ENCODE measurements around the gene DTNA. TPM values are rescaled to one million over a fixed set of nuclear protein-coding genes. Genes with fewer than 3 reads are reported as not detected.

The DTNA gene
- polyA plus RNA-seq, 1 donor, result 22.7 TPM

DNA sequence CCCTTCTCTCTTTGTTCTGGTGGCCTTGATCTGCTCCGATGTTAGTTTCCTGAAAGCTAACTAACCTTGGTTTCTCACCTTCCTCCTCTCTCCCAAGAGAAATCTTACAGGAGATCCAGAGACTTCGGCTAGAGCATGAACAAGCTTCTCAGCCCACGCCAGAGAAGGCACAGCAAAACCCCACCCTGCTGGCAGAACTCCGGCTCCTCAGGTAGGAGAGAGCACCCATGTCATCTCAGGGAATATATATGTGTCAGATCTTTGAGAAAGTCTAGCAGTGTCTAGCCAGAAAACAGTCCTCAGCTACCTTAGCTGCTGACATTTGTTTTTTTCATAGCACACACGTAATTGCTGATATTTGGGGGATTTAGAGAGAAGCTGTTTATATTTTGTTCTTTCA, 148.1 kb downstream of the DTNA start:
- DNase-seq, result no peak

DNA sequence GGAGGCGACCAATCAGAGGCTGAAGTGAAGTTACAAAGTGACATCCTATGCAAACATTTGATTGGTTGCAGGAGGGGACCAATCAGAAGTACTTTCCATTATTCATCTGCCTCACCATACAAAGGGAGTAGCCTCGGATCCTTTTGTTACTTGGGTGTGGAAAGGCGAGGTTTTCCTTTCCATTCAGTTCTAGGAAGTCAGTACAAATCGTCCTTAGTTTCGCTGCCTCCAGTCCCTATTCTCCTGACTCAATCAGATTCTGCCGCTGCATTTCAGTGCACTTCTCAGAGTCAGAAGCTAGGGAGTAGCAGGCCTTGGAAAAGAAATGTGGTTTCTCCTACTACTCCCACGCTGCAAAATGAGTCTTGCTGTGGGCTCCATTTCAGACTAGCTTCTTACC, 149.4 kb downstream of the DTNA start:
- DNase-seq, result no peak

GRCh38 chr18:34862561-34862960, 152.5 kb downstream of the DTNA start:
- DNase-seq, result no peak

- DNase-seq, result no peak
Measured at GRCh38 chr18:34863702-34864101, 153.6 kb downstream of the DTNA start.

GRCh38 chr18:34864836-34865497, 154.9 kb downstream of the DTNA start:
- DNase-seq, result no peak

DNA sequence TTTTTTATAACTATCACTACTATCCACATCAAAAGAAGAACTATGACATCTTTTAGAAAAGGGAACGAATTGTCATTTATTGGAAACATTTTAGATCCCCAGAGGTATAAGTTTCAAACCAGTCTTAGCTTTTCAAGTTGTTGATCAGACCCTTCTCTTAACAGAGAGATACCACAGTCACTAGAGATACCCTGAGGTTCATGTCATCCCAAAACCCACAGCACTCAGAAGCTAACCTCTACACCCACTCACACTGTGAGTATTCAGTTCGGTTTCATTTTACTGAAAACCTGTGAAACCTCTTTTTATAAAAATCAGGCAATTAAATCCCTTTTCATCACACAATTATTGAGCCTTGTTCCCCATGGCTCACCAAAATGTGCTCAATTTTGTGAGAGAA, 156.2 kb downstream of the DTNA start:
- no peak for DNase-seq

- DNase-seq, result no peak
Measured at GRCh38 chr18:34866739-34867138, 156.6 kb downstream of the DTNA start.

DNA sequence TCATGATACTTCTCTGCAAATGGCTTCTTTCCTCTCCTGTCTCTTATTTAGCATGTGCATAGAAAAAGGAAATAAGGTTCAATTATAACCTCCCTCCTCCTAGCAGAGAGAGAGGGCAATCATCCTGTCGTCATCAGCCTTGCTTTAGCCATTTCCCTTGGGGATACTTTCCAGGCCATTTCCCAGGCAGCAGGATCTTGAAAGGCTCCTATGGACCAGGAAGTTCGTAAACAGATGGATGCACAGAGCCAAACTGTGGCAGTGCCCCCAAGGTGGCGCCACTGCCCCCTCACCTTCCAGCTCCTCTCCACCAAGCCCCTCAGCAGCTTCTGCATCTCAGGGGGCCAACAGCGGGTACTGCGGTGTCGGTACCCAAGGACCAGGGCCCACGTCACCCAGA, 157.4 kb downstream of the DTNA start:
- DNase-seq, result no peak

DNA sequence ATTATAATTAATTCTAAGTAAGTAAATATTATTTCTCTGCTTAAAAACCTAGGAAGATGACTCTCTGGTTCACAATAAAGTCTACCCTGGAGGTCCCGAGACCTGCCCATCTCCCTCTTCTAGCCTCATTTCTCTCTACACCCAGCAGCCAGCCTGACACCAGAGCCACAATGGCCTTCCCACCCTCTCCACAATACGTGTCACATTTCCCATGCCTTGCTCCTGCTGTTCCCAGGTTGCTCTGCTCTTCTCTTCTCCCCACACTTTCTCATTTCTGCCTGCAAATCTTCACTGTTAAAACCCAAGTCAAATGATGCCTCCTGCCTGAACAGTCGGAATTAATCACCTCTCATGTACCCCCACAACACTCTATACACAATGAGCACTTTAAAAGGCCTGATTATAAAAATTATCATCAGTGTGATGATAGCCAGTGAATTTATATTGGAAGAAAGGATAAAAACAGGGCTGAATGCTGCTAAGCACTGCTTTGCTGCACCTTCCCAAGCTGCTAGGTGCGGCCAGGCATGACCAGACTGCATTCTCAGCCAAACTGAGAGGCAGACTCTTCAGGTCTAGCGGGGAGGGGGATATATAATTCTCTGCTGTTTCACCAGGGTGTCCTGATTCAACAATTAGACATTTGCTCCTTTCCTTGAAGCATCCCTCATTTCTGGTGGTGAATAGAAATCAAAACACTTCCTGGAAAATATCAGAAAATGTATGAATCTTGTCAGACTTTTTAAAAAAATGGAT, 160.6 kb downstream of the DTNA start:
- DNase-seq, result peak; percentile 27

DNA sequence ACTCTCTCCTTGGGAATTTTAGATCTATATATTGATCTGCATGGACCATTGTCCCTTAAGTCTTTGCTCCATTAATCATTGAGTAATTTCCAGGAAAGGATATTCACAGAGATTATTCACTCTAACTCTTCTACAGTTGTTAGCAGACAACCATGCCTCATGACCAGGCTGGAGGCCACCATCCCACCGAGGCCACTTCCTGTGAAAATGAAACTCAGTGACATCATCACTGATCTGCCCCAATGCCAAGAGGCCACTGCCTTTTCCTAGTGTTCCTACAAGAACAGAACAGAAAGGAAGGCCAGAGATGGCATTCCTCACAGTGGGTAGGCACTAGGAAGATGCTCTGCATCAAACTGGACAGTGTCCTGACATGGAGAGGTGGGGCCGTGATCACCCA, 161.3 kb downstream of the DTNA start:
- no peak for DNase-seq

- no peak for DNase-seq
Measured at GRCh38 chr18:34872066-34872465, 162.0 kb downstream of the DTNA start.

GRCh38 chr18:34873986-34874580, 164.0 kb downstream of the DTNA start:
- no peak for DNase-seq

DNA sequence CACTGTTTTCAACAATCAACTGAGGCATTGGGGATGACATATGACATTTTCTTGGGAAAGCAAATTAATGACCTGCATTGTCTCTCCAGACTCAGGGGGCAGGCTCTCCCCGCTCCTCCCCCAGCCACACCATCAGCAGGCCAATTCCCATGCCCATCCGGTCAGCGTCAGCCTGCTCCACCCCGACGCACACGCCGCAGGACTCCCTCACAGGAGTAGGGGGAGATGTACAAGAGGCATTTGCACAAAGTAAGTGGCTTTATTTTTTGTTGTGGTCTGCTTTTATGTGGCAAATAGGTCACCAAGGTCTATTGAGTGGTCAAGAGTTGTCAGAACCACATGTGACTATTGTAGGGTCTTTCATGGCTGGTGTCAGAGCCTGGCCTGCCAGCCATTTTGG, 165.1 kb downstream of the DTNA start:
- no peak for DNase-seq

- DNase-seq, result no peak
Measured at GRCh38 chr18:34880403-34880802, 170.3 kb downstream of the DTNA start.

DNA sequence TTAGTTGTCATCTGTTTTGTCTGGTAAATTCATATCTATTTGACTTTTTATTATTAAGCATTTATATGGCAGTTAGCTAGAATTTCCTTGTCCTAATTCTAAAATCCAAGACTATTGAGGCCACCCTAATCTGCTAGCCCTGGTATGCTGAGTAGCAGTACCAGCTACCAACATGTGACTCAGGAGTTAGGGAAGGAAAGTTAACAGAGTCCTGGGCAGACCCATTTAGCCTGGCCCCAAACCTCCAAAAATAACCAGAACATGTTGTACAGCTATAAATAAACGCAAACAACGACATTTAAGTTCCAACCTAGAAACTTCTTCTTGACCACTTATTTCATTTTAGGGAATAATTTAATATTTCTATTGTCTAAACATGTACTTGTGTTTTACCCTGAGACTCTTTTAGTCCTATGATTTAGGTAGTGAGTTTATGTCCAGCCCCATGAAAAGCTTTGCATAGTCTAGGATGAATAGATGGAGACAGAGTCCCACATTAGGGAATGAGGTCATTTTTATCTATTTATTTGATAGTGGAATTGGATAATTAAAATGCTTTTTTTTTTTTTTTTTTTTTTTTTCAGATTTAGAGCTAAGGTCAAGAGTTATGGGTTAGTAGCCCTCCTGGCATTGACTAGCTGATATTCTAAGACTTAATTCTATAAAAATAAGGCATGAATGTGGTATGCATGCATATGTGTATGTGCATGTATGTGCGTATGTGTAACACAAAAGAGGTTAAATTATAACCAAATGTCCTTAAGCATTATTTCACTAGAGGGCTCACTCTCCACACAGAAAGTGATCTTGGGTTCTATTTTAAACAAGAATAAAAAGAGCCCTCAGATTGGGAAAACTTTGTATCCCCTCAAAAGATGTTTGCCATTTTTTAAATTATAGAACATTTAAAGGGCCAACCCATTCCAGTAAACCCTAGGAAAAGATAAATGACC, 171.1 kb downstream of the DTNA start:
- no peak for DNase-seq

DNA sequence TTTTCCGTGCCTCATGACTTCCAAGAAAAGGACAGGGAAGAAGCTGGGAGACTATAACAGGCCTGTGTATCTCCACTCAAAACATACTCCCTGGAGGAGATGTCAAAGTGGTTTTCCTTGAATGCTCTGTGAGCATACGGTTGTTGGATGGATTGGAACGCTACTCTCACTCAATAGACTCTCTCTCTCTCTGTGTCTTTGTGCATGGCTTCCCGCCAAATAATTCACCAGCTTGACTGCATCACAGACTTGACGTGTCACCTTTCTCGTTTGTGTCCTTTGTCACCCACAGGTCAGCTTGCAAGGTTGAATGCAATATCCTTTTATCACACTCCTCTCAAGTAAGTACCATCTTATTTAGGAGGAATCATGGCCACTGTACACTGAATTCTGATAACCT, 174.3 kb downstream of the DTNA start:
- no peak for DNase-seq

GRCh38 chr18:34886177-34886576, 176.1 kb downstream of the DTNA start:
- DNase-seq, result no peak

- no peak for DNase-seq
Measured at GRCh38 chr18:34887881-34888580, 177.9 kb downstream of the DTNA start.

GRCh38 chr18:34890486-34891085, 180.5 kb downstream of the DTNA start:
- no peak for DNase-seq

- DNase-seq, result no peak
Measured at GRCh38 chr18:34892379-34892778, 182.3 kb downstream of the DTNA start.

- DNase-seq, result no peak
Measured at GRCh38 chr18:34893239-34893638, 183.1 kb downstream of the DTNA start.
